K562 (cell line): ENCODE results near the gene KIF23. TPM values are rescaled to one million over a fixed set of nuclear protein-coding genes. Genes with fewer than 3 reads are reported as not detected.

ENCODE experiments used
- LCOR ChIP-seq: sonication (generic); formaldehyde crosslinking; IDR thresholded peaks from 2 replicates; pipeline ENCODE4 v1.8.0; 2022; ENCODE audit warnings: mild to moderate bottlenecking, missing genetic modification reagents
- MAFK ChIP-seq: IDR thresholded peaks from 2 replicates; pipeline ENCODE4 v1.6.1; 2011; ENCODE audit warnings: low read length, improper control_type of control experiment
- REST ChIP-seq, 2 experiments: fragments of 450-650 bp; formaldehyde crosslinking in 1 of 2; IDR thresholded peaks; 2 replicates each; pipeline versions ENCODE4 v1.4.0 to v1.6.1; 2014 to 2020; ENCODE audit warnings: mild to moderate bottlenecking in 2 of 2, borderline replicate concordance in 1 of 2, low read depth in 1 of 2
- RFX1 ChIP-seq: fragments of 450-650 bp; IDR thresholded peaks from 2 replicates; pipeline ENCODE4 v1.6.1; 2016; ENCODE audit warnings: mild to moderate bottlenecking, moderate library complexity
- ZBTB7A ChIP-seq: IDR thresholded peaks from 2 replicates; pipeline ENCODE4 v1.6.1; 2011; ENCODE audit warnings: low read depth, mild to moderate bottlenecking, low read length, moderate library complexity, borderline replicate concordance; ENCODE audit not compliant: control insufficient read depth
- polyA plus RNA-seq, 8 experiments: library from polyadenylated mRNA; depleted of rRNA in 4 of 8; stranded (reverse) in 5 of 8; unstranded in 3 of 8; fragments of >200 nt; fragmentation: Nextera tagmentation in 2 of 8; fragmentation: Illumina TruSeq in 1 of 8; extraction: Ambion mirVana in 2 of 8; extraction: Trizol in 1 of 8; gene quantifications; 2 replicates each; pipeline versions ENCODE4 v1.2.1 to v1.2.3, GENCODE V29; 2011 to 2014; ENCODE audit warnings: inconsistent platforms in 1 of 8, missing spikeins in 1 of 8
- total RNA-seq, 7 experiments: library from RNA; depleted of rRNA in 6 of 7; stranded (reverse); fragments of >200 nt in 6 of 7; fragmentation: Illumina TruSeq in 2 of 7; extraction: Trizol in 2 of 7; gene quantifications; 2 replicates each; pipeline versions ENCODE4 v1.2.1 to v1.2.3, GENCODE V29; 2011 to 2021; ENCODE audit warnings: low replicate concordance in 1 of 7

Gene KIF23
- total and polyA plus RNA-seq, 9 of the 15 experiments (the other 6 are each of a cell fraction or from before 2014, with no cell fraction given), result 29.4 to 58.2 (median 41.9) TPM

DNA sequence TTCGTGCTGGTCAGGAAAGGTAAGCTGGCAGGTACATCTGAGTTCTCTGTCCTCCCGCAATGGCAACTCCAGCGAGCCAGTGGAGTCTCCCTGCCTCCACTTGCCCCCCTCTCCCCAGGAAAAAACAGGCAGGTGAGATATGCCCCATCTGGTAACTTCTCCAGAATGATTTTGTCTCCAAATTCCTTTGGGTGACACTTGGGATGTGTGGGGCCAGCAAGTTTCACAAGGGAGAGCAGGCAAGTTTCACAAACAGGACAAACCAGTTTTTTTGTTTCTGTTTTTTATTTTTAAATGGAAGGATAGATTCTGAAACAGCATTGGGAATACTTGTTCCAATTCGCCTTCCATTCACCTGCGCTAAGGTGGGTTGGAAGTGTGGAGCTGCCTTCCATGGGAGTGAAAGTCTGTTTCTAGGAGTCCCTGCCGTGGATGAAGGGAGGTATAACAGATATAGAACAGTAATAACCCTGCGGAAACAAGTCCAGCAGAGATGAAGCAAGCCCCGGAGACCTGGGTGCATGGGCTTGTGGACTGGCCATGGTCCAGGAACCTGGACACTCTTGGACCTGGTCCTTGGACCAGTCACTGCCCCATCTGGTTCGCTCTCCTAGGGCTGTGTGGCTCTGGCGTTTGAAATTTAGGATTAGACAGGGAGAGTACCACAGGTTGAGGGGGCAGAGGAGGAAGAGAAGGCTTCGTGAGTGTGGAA lies 22.9 kb upstream of the KIF23 start (continued):
- TF ChIP-seq RFX1 (no peak), ZBTB7A (no peak), MAFK (no peak), LCOR (CRISPR knock-in tag) (no peak), REST (IDR thresholded peaks at IDR 0.05; ENCODE audit: borderline replicate concordance) (no peak), REST (CRISPR knock-in tag; IDR thresholded peaks at IDR 0.05; ENCODE audit: low read depth) (no peak)
